Measurements from ENCODE around the gene IRF2BP2. TPM values are rescaled to one million over a fixed set of nuclear protein-coding genes. Genes with fewer than 3 reads are reported as not detected.

IRF2BP2 gene
- total and polyA plus RNA-seq, 2 of the 13 experiments (the other 11 are each of a cell fraction or from before 2014, with no cell fraction given): 140 to 147 TPM

DNA sequence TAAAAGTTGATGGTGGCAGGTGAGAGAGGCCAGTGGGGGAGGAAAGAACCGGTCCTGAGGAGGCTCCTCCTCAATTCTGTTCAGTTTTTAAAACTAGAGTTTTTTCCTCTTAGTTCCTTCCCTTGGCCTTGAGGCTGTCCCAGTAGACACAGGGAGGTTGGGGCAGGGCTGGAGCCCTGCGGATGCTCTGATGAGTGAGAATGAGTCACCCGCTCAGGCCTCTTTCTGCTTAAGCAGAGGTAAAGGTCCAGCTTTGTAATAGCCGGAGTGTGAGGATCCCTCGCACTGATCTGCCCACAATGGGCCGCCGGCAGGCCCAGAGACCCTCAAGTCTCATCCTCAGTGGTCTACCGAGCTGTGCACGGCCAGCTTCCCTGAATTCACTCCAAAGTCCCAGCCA is 49.6 kb upstream of the IRF2BP2 start (continued):
- no peak for TF ChIP-seq TGIF2 (CRISPR knock-in tag; IDR thresholded peaks at IDR 0.05)
- TF ChIP-seq TBX3 (IDR thresholded peaks at IDR 0.05; ENCODE audit: borderline replicate concordance): no peak
- TF ChIP-seq ESRRA (CRISPR knock-in tag; IDR thresholded peaks at IDR 0.05; ENCODE audit: low read depth): no peak
- TF ChIP-seq, protein P1, sequence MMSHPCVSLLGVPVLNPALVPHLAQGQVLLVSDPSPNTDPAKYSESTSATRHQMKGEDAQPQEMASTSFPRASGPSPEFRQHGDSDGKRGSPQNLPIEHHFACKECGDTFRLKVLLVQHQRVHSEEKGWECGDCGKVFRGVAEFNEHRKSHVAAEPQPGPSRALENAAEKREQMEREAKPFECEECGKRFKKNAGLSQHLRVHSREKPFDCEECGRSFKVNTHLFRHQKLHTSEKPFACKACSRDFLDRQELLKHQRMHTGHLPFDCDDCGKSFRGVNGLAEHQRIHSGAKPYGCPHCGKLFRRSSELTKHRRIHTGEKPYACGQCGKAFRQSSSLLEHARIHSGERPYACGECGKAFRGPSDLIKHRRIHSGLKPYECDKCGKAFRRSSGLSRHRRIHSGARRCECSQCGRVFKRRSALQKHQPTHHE (CRISPR knock-in tag; IDR thresholded peaks at IDR 0.05; ENCODE audit: borderline replicate concordance): no peak
- no peak for TF ChIP-seq ZNF432 (CRISPR knock-in tag; IDR thresholded peaks at IDR 0.05; ENCODE audit: borderline replicate concordance)
- no peak for TF ChIP-seq SYNCRIP (IDR thresholded peaks at IDR 0.05; ENCODE audit: insufficient read depth, low read depth, low read length)
- no peak for TF ChIP-seq YEATS4 (CRISPR knock-in tag; IDR thresholded peaks at IDR 0.05; ENCODE audit: borderline replicate concordance)
- TF ChIP-seq, protein P2, sequence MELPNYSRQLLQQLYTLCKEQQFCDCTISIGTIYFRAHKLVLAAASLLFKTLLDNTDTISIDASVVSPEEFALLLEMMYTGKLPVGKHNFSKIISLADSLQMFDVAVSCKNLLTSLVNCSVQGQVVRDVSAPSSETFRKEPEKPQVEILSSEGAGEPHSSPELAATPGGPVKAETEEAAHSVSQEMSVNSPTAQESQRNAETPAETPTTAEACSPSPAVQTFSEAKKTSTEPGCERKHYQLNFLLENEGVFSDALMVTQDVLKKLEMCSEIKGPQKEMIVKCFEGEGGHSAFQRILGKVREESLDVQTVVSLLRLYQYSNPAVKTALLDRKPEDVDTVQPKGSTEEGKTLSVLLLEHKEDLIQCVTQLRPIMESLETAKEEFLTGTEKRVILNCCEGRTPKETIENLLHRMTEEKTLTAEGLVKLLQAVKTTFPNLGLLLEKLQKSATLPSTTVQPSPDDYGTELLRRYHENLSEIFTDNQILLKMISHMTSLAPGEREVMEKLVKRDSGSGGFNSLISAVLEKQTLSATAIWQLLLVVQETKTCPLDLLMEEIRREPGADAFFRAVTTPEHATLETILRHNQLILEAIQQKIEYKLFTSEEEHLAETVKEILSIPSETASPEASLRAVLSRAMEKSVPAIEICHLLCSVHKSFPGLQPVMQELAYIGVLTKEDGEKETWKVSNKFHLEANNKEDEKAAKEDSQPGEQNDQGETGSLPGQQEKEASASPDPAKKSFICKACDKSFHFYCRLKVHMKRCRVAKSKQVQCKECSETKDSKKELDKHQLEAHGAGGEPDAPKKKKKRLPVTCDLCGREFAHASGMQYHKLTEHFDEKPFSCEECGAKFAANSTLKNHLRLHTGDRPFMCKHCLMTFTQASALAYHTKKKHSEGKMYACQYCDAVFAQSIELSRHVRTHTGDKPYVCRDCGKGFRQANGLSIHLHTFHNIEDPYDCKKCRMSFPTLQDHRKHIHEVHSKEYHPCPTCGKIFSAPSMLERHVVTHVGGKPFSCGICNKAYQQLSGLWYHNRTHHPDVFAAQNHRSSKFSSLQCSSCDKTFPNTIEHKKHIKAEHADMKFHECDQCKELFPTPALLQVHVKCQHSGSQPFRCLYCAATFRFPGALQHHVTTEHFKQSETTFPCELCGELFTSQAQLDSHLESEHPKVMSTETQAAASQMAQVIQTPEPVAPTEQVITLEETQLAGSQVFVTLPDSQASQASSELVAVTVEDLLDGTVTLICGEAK (IDR thresholded peaks at IDR 0.05): no peak
- TF ChIP-seq, protein P2 (CRISPR knock-in tag; IDR thresholded peaks at IDR 0.05): no peak
- no peak for TF ChIP-seq RFXAP (CRISPR knock-in tag; IDR thresholded peaks at IDR 0.05; ENCODE audit: borderline replicate concordance)
- TF ChIP-seq ZNF446 (CRISPR knock-in tag; IDR thresholded peaks at IDR 0.05): no peak
- TF ChIP-seq BCL6 (CRISPR knock-in tag; IDR thresholded peaks at IDR 0.05): no peak
- TF ChIP-seq, protein P3, sequence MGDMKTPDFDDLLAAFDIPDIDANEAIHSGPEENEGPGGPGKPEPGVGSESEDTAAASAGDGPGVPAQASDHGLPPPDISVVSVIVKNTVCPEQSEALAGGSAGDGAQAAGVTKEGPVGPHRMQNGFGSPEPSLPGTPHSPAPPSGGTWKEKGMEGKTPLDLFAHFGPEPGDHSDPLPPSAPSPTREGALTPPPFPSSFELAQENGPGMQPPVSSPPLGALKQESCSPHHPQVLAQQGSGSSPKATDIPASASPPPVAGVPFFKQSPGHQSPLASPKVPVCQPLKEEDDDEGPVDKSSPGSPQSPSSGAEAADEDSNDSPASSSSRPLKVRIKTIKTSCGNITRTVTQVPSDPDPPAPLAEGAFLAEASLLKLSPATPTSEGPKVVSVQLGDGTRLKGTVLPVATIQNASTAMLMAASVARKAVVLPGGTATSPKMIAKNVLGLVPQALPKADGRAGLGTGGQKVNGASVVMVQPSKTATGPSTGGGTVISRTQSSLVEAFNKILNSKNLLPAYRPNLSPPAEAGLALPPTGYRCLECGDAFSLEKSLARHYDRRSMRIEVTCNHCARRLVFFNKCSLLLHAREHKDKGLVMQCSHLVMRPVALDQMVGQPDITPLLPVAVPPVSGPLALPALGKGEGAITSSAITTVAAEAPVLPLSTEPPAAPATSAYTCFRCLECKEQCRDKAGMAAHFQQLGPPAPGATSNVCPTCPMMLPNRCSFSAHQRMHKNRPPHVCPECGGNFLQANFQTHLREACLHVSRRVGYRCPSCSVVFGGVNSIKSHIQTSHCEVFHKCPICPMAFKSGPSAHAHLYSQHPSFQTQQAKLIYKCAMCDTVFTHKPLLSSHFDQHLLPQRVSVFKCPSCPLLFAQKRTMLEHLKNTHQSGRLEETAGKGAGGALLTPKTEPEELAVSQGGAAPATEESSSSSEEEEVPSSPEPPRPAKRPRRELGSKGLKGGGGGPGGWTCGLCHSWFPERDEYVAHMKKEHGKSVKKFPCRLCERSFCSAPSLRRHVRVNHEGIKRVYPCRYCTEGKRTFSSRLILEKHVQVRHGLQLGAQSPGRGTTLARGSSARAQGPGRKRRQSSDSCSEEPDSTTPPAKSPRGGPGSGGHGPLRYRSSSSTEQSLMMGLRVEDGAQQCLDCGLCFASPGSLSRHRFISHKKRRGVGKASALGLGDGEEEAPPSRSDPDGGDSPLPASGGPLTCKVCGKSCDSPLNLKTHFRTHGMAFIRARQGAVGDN (CRISPR knock-in tag; IDR thresholded peaks at IDR 0.05): peak; percentile 49
- TF ChIP-seq, protein P4, sequence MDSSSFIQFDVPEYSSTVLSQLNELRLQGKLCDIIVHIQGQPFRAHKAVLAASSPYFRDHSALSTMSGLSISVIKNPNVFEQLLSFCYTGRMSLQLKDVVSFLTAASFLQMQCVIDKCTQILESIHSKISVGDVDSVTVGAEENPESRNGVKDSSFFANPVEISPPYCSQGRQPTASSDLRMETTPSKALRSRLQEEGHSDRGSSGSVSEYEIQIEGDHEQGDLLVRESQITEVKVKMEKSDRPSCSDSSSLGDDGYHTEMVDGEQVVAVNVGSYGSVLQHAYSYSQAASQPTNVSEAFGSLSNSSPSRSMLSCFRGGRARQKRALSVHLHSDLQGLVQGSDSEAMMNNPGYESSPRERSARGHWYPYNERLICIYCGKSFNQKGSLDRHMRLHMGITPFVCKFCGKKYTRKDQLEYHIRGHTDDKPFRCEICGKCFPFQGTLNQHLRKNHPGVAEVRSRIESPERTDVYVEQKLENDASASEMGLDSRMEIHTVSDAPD (CRISPR knock-in tag; IDR thresholded peaks at IDR 0.05): no peak
- no peak for TF ChIP-seq KDM6A (CRISPR knock-in tag; IDR thresholded peaks at IDR 0.05; ENCODE audit: low read depth)

Data from HepG2 (cell line).